Esophagus (tissue), 2 donors: ENCODE results near the gene TMEM151B. TPM values are rescaled to one million over a fixed set of nuclear protein-coding genes. Genes with fewer than 3 reads are reported as not detected.

Source experiments
- H3K27ac ChIP-seq, 2 donors: one replicate each; pipeline ENCODE4 v1.5.1; 2013; ENCODE audit warnings: low read depth in 2 of 2, mild to moderate bottlenecking in 2 of 2, inconsistent platforms in 1 of 2, low read length in 1 of 2, moderate library complexity in 1 of 2
- H3K27me3 ChIP-seq, 2 donors: one replicate each; pipeline ENCODE4 v1.6.1; 2013; ENCODE audit warnings: low read length in 2 of 2, control low read depth in 1 of 2, mild to moderate bottlenecking in 1 of 2; ENCODE audit not compliant: insufficient read depth in 2 of 2, control insufficient read depth in 1 of 2
- H3K36me3 ChIP-seq, 2 donors: one replicate each; pipeline ENCODE4 v1.6.1; 2013; ENCODE audit warnings: low read length in 1 of 2; ENCODE audit not compliant: control insufficient read depth in 2 of 2, insufficient read depth in 2 of 2
- H3K4me1 ChIP-seq, 2 donors: one replicate each; pipeline ENCODE4 v1.6.1; 2013; ENCODE audit warnings: low read length in 1 of 2; ENCODE audit not compliant: control insufficient read depth in 2 of 2, insufficient read depth in 2 of 2
- H3K4me3 ChIP-seq, 2 donors: one replicate each; pipeline ENCODE4 v1.5.1; 2013; ENCODE audit warnings: low read length in 2 of 2, mild to moderate bottlenecking in 2 of 2, low read depth in 1 of 2, moderate library complexity in 1 of 2
- H3K9me3 ChIP-seq, 2 donors: one replicate each; pipeline ENCODE4 v1.6.1; 2013; ENCODE audit warnings: mild to moderate bottlenecking in 2 of 2, low read depth in 1 of 2, low read length in 1 of 2, moderate library complexity in 1 of 2; ENCODE audit not compliant: control insufficient read depth in 2 of 2, insufficient read depth in 1 of 2
- WGBS, 2 donors: extraction: QIAGEN DNeasy Blood & Tissue Kit; methylation state at CpG; one replicate each; pipeline ENCODE4 v1.1.7; 2013; 5-methylcytosine and 5-hydroxymethylcytosine counted together
- polyA plus RNA-seq, 2 donors: library from polyadenylated mRNA; stranded (reverse); fragments of 200-250 nt; gene quantifications; one replicate each; pipeline ENCODE4 v1.2.3, GENCODE V29; 2013
- donor health status: healthy with polysubstance abuse.
- donor health status: Bipolar disorder and iron deficiency.

The TMEM151B gene
- polyA plus RNA-seq, 2 donors, result 0.06 TPM; not detected in 1

GRCh38 chr6:44257753-44258324 is 12.4 kb upstream of the TMEM151B start:
- 25 to 27% methylated on average over 15 of the region's 15 CpGs for WGBS, 2 donors
- no peaks in the 10 kb centered on the region for H3K9me3 ChIP-seq
- peak overlapping the region; percentile 56 to 85 for H3K4me3 ChIP-seq
- peaks cover 0 to 31% of the 10 kb centered on the region in 2 donors for H3K36me3 ChIP-seq
- H3K27ac ChIP-seq, result peak overlapping the region; percentile 74 to 90
- peaks cover 0 to 12% of the 10 kb centered on the region in 2 donors for H3K4me1 ChIP-seq
- H3K27me3 ChIP-seq, result no peaks in the 10 kb centered on the region

DNA sequence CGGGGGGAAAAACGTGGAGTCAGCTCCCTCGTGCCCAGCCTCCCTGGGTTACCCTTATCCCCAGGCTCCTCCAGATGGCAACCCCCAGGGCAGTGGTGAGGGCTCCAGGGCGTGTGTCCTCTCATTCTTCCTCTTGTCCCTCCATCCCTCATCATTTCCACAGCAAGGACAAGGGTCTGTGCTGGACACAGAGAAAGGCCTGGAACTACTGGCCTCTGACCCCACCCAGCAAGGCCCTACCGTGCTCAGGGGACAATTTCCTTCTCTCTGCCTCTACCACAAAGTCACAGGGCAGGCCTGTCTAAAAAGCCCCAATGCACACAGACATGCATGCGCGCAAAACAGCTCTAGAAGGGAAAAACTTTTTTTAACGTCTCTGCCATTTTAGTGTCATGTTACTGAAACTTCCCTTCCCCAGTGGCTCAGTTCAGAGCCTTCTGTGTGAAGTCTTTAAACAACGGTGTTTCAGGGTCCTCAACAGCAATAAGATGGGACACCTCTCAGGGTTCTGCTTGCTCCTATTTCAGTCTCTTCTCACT is 11.9 kb upstream of the TMEM151B start:
- H3K27me3 ChIP-seq, result no peaks in the 10 kb centered on the region
- peaks cover 0 to 26% of the 10 kb centered on the region in 2 donors for H3K36me3 ChIP-seq
- no peaks in the 10 kb centered on the region for H3K9me3 ChIP-seq
- no peak overlapping the region for H3K4me3 ChIP-seq
- peaks cover 4 to 18% of the 10 kb centered on the region in 2 donors for H3K4me1 ChIP-seq
- no peak overlapping the region for H3K27ac ChIP-seq
- 84 to 89% methylated on average over 9 of the region's 9 CpGs for WGBS, 2 donors

DNA sequence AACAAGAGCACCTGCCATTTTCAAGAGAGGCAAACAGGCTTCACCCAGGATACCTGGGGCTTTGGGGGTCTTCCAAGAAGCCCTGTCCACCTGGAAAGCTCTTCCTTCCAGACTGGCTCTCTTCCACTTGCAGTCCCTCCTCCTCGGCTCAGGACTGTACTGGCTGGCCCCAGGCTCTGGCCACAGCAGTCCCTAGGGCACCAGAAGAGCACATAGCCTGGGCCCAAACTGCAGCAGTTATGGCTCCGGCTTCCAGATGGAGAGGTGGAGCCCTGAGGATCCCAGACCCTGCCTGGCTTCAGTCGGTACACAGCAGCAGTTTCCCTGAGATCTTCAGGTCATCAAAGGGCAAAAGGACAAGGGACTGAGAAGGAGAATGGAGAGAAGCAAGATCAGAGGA is 11.3 kb upstream of the TMEM151B start:
- 91 to 92% methylated on average over 3 of the region's 3 CpGs for WGBS, 2 donors
- no peaks in the 10 kb centered on the region for H3K27me3 ChIP-seq
- no peaks in the 10 kb centered on the region for H3K9me3 ChIP-seq
- H3K27ac ChIP-seq, result no peak overlapping the region
- peaks cover 7 to 23% of the 10 kb centered on the region in 2 donors for H3K4me1 ChIP-seq
- no peak overlapping the region for H3K4me3 ChIP-seq
- H3K36me3 ChIP-seq, result peaks cover 0 to 25% of the 10 kb centered on the region in 2 donors

DNA sequence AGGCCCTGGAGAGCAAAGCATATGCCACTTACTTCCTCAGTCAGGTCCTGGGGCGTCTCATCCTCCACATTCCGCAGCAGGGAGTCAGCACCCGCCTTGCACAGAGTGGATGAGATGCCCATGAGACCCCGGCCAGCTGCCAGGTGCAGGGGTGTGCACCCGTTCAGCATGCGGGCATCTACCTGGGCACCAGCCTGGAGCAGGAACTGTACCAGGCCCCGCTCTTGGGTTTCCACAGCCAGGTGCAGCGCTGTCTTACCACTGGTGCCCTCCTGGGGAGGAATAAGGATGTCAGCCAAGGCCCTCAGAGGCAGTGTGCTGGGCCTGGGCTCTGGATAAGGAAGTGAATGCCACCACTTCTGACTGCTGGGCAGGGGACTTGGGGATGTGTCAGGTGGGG is 10.2 kb upstream of the TMEM151B start:
- H3K9me3 ChIP-seq, result no peaks in the 10 kb centered on the region
- H3K27ac ChIP-seq, result no peak overlapping the region
- peaks cover 0 to 15% of the 10 kb centered on the region in 2 donors for H3K36me3 ChIP-seq
- H3K4me3 ChIP-seq, result no peak overlapping the region
- WGBS, 2 donors, result 91 to 95% methylated on average over 8 of the region's 8 CpGs
- peaks cover 7 to 28% of the 10 kb centered on the region in 2 donors for H3K4me1 ChIP-seq
- no peaks in the 10 kb centered on the region for H3K27me3 ChIP-seq

GRCh38 chr6:44260451-44261297 is 9.6 kb upstream of the TMEM151B start:
- WGBS, 2 donors, result 90 to 94% methylated on average over 6 of the region's 6 CpGs
- Histone ChIP-seq H3K27ac (no peak overlapping the region), H3K36me3 (peaks cover 0 to 12% of the 10 kb centered on the region in 2 donors), H3K4me3 (no peak overlapping the region), H3K27me3 (no peaks in the 10 kb centered on the region), H3K9me3 (no peaks in the 10 kb centered on the region), H3K4me1 (peaks cover 7 to 28% of the 10 kb centered on the region in 2 donors)

- 93 to 97% methylated on average over 8 of the region's 8 CpGs for WGBS, 2 donors
- Histone ChIP-seq H3K4me3 (no peak overlapping the region), H3K4me1 (peaks cover 7 to 24% of the 10 kb centered on the region in 2 donors), H3K36me3 (peaks cover 0 to 12% of the 10 kb centered on the region in 2 donors), H3K27me3 (no peaks in the 10 kb centered on the region), H3K9me3 (no peaks in the 10 kb centered on the region), H3K27ac (no peak overlapping the region)
Measured at GRCh38 chr6:44261581-44261980, 8.7 kb upstream of the TMEM151B start.

- peaks cover 0 to 12% of the 10 kb centered on the region in 2 donors for H3K36me3 ChIP-seq
- H3K4me1 ChIP-seq, result peaks cover 7 to 22% of the 10 kb centered on the region in 2 donors
- no peaks in the 10 kb centered on the region for H3K9me3 ChIP-seq
- no peaks in the 10 kb centered on the region for H3K27me3 ChIP-seq
- H3K27ac ChIP-seq, result peak overlapping the region in 1 of 2 donors; percentile 18
- H3K4me3 ChIP-seq, result peak overlapping the region; percentile 68 to 72
- WGBS, 2 donors, result 52 to 58% methylated on average over 7 of the region's 7 CpGs
Measured at GRCh38 chr6:44262467-44263353, 7.5 kb upstream of the TMEM151B start.

DNA sequence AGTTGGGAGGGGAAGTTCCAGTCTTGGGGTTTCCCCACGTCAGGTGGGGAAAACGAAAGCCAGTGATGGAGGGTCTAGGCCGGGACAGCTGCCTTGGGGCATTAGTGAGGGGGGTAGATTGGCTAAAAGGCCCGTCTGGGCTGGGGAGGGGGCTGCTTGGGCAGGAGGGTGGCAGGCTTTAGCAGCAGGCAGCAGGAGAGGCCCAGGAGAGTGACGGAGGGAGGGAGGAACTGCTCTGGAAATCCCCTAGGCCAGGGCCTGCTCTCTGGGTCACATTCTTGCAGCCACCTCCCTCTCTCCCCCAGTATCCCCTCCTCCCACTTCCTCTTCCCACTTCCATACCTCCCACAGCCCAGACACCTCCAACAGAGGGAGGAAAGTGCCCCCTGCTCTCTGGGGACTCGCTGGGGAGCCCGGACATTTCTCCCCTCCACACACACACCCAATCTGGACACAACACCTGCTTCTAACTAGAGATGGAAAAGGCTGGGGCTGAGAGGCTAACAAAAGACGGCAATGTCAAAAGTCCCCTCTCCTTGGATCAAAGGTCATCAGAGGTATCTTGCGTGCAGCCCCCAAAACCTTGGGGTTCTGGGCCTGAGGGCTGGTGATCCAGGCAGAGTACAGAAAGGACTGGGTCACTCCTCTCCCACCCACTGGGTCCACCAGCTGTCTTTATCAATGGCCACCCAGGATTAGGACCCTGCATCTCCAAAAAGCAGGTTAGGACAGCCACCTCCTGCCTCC is 6.7 kb upstream of the TMEM151B start:
- peak overlapping the region; percentile 68 to 72 for H3K4me3 ChIP-seq
- H3K9me3 ChIP-seq, result no peaks in the 10 kb centered on the region
- peaks cover 7 to 22% of the 10 kb centered on the region in 2 donors for H3K4me1 ChIP-seq
- no peaks in the 10 kb centered on the region for H3K27me3 ChIP-seq
- H3K36me3 ChIP-seq, result peaks cover 0 to 12% of the 10 kb centered on the region in 2 donors
- peak overlapping the region; percentile 18 to 38 for H3K27ac ChIP-seq
- WGBS, 2 donors, result 31 to 32% methylated on average over 9 of the region's 9 CpGs
